Effector memory CD4-positive, alpha-beta T cell (primary cell): ENCODE data around the gene FAM78A.
A peak's percentile ranks its signal among the peaks of the same experiment; 100 is the strongest.
"Not testable (repeated sequence)": the region's sequence is repeated elsewhere in the genome, so short reads cannot be mapped to it uniquely, and the experiment has no call there.

Experiments used
- DNase-seq, 3 donors: peaks; one replicate each; pipeline ENCODE4 v3.0.0-alpha.2; 2020
- H3K27ac ChIP-seq: 2 replicates; pipeline ENCODE4 v1.7.0; 2013; ENCODE audit warnings: mild to moderate bottlenecking, low read length, moderate library complexity; ENCODE audit not compliant: insufficient read depth, poor library complexity, severe bottlenecking
- H3K27me3 ChIP-seq: replicated peaks from 2 replicates; pipeline ENCODE4 v1.7.0; 2013; ENCODE audit warnings: mild to moderate bottlenecking, low read length; ENCODE audit not compliant: insufficient read depth, control insufficient read depth, poor library complexity, severe bottlenecking
- H3K36me3 ChIP-seq: 2 replicates; pipeline ENCODE4 v1.7.0; 2013; ENCODE audit warnings: mild to moderate bottlenecking, low read length, moderate library complexity; ENCODE audit not compliant: control insufficient read depth, insufficient read depth
- H3K4me1 ChIP-seq: 2 replicates; pipeline ENCODE4 v1.7.0; 2013; ENCODE audit warnings: low read length, mild to moderate bottlenecking; ENCODE audit not compliant: control insufficient read depth, insufficient read depth, poor library complexity, severe bottlenecking
- H3K4me3 ChIP-seq: 2 replicates; pipeline ENCODE4 v1.7.0; 2013; ENCODE audit warnings: low read length, low read depth, mild to moderate bottlenecking; ENCODE audit not compliant: insufficient read depth, poor library complexity, severe bottlenecking
- H3K9me3 ChIP-seq: 2 replicates; pipeline ENCODE4 v1.7.0; 2013; ENCODE audit warnings: mild to moderate bottlenecking, low read length, moderate library complexity; ENCODE audit not compliant: control insufficient read depth

Gene FAM78A

GRCh38 chr9:131275332-131276093 lies 797 bp downstream of the FAM78A start:
- H3K36me3 ChIP-seq: no peaks in the 10 kb centered on the region
- DNase-seq: no peak
- peak overlapping the region; percentile 76 for H3K4me3 ChIP-seq
- H3K9me3 ChIP-seq: no peaks in the 10 kb centered on the region
- peaks cover 44% of the 10 kb centered on the region for H3K4me1 ChIP-seq
- H3K27me3 ChIP-seq: no peaks in the 10 kb centered on the region
- peak overlapping the region; percentile 91 for H3K27ac ChIP-seq

GRCh38 chr9:131274674-131275331 lies 1.5 kb downstream of the FAM78A start:
- Histone ChIP-seq H3K4me3 (peak overlapping the region; percentile 76), H3K4me1 (peaks cover 49% of the 10 kb centered on the region), H3K27me3 (no peaks in the 10 kb centered on the region), H3K36me3 (no peaks in the 10 kb centered on the region), H3K27ac (peak overlapping the region; percentile 91), H3K9me3 (no peaks in the 10 kb centered on the region)
- DNase-seq: no peak

GRCh38 chr9:131273856-131274673 lies 2.2 kb downstream of the FAM78A start:
- H3K4me3 ChIP-seq: peak overlapping the region; percentile 76
- H3K27ac ChIP-seq: peak overlapping the region; percentile 91
- H3K36me3 ChIP-seq: no peaks in the 10 kb centered on the region
- peaks cover 50% of the 10 kb centered on the region for H3K4me1 ChIP-seq
- no peaks in the 10 kb centered on the region for H3K9me3 ChIP-seq
- DNase-seq: no peak
- H3K27me3 ChIP-seq: no peaks in the 10 kb centered on the region

GRCh38 chr9:131273146-131273855 lies 3.0 kb downstream of the FAM78A start:
- no peaks in the 10 kb centered on the region for H3K36me3 ChIP-seq
- no peak for DNase-seq
- peaks cover 45% of the 10 kb centered on the region for H3K4me1 ChIP-seq
- H3K27ac ChIP-seq: peak overlapping the region; percentile 91
- no peaks in the 10 kb centered on the region for H3K9me3 ChIP-seq
- H3K4me3 ChIP-seq: peak overlapping the region; percentile 76
- no peaks in the 10 kb centered on the region for H3K27me3 ChIP-seq

- no peaks in the 10 kb centered on the region for H3K27me3 ChIP-seq
- H3K36me3 ChIP-seq: no peaks in the 10 kb centered on the region
- H3K9me3 ChIP-seq: no peaks in the 10 kb centered on the region
- H3K4me1 ChIP-seq: peaks cover 50% of the 10 kb centered on the region
- no peak for DNase-seq
- H3K4me3 ChIP-seq: peak overlapping the region; percentile 76
- H3K27ac ChIP-seq: peak overlapping the region; percentile 91
These were observed 4.1 kb downstream of the FAM78A start for GRCh38 chr9:131272212-131272611.

- Histone ChIP-seq H3K36me3 (peaks cover 2% of the 10 kb centered on the region), H3K4me1 (peaks cover 57% of the 10 kb centered on the region), H3K9me3 (no peaks in the 10 kb centered on the region), H3K27ac (peak overlapping the region; percentile 91), H3K27me3 (no peaks in the 10 kb centered on the region), H3K4me3 (peak overlapping the region; percentile 76)
- no peak for DNase-seq
These were observed 4.8 kb downstream of the FAM78A start for GRCh38 chr9:131271506-131271931.

- Histone ChIP-seq H3K27ac (peak overlapping the region; percentile 91), H3K4me1 (peaks cover 62% of the 10 kb centered on the region), H3K4me3 (peak overlapping the region; percentile 76)
- not testable (repeated sequence) for H3K27me3 ChIP-seq, H3K9me3 ChIP-seq, H3K36me3 ChIP-seq, DNase-seq
These were observed 5.4 kb downstream of the FAM78A start for GRCh38 chr9:131271016-131271273.

- Histone ChIP-seq H3K36me3 (peaks cover 3% of the 10 kb centered on the region), H3K4me1 (peaks cover 68% of the 10 kb centered on the region), H3K27ac (peak overlapping the region; percentile 91), H3K27me3 (no peaks in the 10 kb centered on the region), H3K9me3 (no peaks in the 10 kb centered on the region), H3K4me3 (peak overlapping the region; percentile 76)
- DNase-seq: peak in 2 of 3 donors; percentile 30 to 43
These were observed 5.9 kb downstream of the FAM78A start for GRCh38 chr9:131270171-131271015.
